ENCODE measurements around the gene KLF16.

GRCh38 chr19:1904860-1905109, 41.4 kb upstream of the KLF16 start:
- TF ChIP-seq POLR2AphosphoS5 (IDR thresholded peaks at IDR 0.05; ENCODE audit: low read depth) (no peak), EZH2phosphoT487 (IDR thresholded peaks at IDR 0.05; ENCODE audit: unreplicated experiment) (no peak), CTCF (conservative IDR thresholded peaks at IDR 0.05; ENCODE audit: low read depth in 2 of 2) (no peak), EZH2 (IDR thresholded peaks at IDR 0.05; ENCODE audit: low read depth, unreplicated experiment) (no peak), CREB1 (CRISPR knock-in tag; IDR thresholded peaks at IDR 0.05; ENCODE audit: low read depth) (no peak), STAT1 (IDR thresholded peaks at IDR 0.05; ENCODE audit: unreplicated experiment) (no peak), REST (IDR thresholded peaks at IDR 0.05; ENCODE audit: unreplicated experiment) (no peak), JUNB (IDR thresholded peaks at IDR 0.05; ENCODE audit: unreplicated experiment) (no peak), ZNF462 (CRISPR knock-in tag; IDR thresholded peaks at IDR 0.05) (no peak), ZNF114 (CRISPR knock-in tag; IDR thresholded peaks at IDR 0.05) (no peak), NANOG (IDR thresholded peaks at IDR 0.05; ENCODE audit: borderline replicate concordance) (no peak)

Data from GM23338 (cell line).